ENCODE results near the gene MRPS5. TPM values are rescaled to one million over a fixed set of nuclear protein-coding genes. Genes with fewer than 3 reads are reported as not detected.

The MRPS5 gene
- polyA plus RNA-seq, 2 donors = 46.5 to 52.9 TPM

GRCh38 chr2:95050385-95051300 is 71.0 kb downstream of the MRPS5 start:
- 54 to 55% methylated on average over 7 of the region's 7 CpGs for WGBS, 2 donors

DNA sequence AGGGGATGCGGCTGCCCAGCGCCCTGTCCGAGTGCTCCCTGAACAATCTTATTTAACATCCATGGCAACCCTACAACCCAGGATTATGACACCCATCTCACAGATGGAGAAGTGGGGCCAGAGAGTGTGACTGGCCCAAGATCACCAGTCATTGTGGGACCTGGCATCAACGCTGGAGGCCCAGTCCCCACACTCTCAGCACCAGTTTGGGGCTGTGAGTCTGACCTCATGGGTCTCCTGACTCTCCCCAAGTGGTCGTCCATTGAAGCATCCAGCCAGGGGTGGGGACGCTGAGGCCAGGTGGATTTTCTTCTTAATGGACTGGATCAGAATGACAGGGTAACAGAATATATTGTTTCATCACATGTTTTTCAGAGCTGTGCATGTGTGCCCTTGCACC is 71.6 kb downstream of the MRPS5 start:
- Histone ChIP-seq H3K4me3 (ENCODE audit: low read depth in 1 of 2, low read length in 2 of 2) (no peak overlapping the region), H3K36me3 (ENCODE audit: control insufficient read depth in 2 of 2, insufficient read depth in 2 of 2, low read length in 1 of 2) (peaks cover 0 to 14% of the 10 kb centered on the region in 2 donors), H3K27ac (ENCODE audit: low read depth in 2 of 2, low read length in 1 of 2) (no peak overlapping the region), H3K9me3 (ENCODE audit: control insufficient read depth in 2 of 2, insufficient read depth in 1 of 2, low read depth in 1 of 2, low read length in 1 of 2) (peaks cover 0 to 2% of the 10 kb centered on the region in 2 donors), H3K4me1 (ENCODE audit: control insufficient read depth in 2 of 2, insufficient read depth in 2 of 2, low read length in 1 of 2) (peaks cover 6 to 22% of the 10 kb centered on the region in 2 donors), H3K27me3 (ENCODE audit: control insufficient read depth in 1 of 2, insufficient read depth in 2 of 2, low read length in 2 of 2) (no peaks in the 10 kb centered on the region)
- 90 to 91% methylated on average over 6 of the region's 6 CpGs for WGBS, 2 donors

More at GRCh38 chr2:95050385-95051300, 71.0 kb downstream of the MRPS5 start:
- Histone ChIP-seq H3K9me3 (ENCODE audit: control insufficient read depth in 2 of 2, insufficient read depth in 1 of 2, low read depth in 1 of 2, low read length in 1 of 2) (peaks cover 0 to 2% of the 10 kb centered on the region in 2 donors), H3K4me3 (ENCODE audit: low read depth in 1 of 2, low read length in 2 of 2) (no peak overlapping the region), H3K27ac (ENCODE audit: low read depth in 2 of 2, low read length in 1 of 2) (no peak overlapping the region), H3K36me3 (ENCODE audit: control insufficient read depth in 2 of 2, insufficient read depth in 2 of 2, low read length in 1 of 2) (peaks cover 0 to 10% of the 10 kb centered on the region in 2 donors), H3K27me3 (ENCODE audit: control insufficient read depth in 1 of 2, insufficient read depth in 2 of 2, low read length in 2 of 2) (no peaks in the 10 kb centered on the region), H3K4me1 (ENCODE audit: control insufficient read depth in 2 of 2, insufficient read depth in 2 of 2, low read length in 1 of 2) (peaks cover 6 to 23% of the 10 kb centered on the region in 2 donors)

- H3K27me3 ChIP-seq (ENCODE audit: control insufficient read depth in 1 of 2, insufficient read depth in 2 of 2, low read length in 2 of 2) = no peaks in the 10 kb centered on the region
- H3K9me3 ChIP-seq (ENCODE audit: control insufficient read depth in 2 of 2, insufficient read depth in 1 of 2, low read depth in 1 of 2, low read length in 1 of 2) = peaks cover 0 to 2% of the 10 kb centered on the region in 2 donors
- H3K4me3 ChIP-seq (ENCODE audit: low read depth in 1 of 2, low read length in 2 of 2) = no peak overlapping the region
- peaks cover 0 to 14% of the 10 kb centered on the region in 2 donors for H3K36me3 ChIP-seq (ENCODE audit: control insufficient read depth in 2 of 2, insufficient read depth in 2 of 2, low read length in 1 of 2)
- peaks cover 6 to 22% of the 10 kb centered on the region in 2 donors for H3K4me1 ChIP-seq (ENCODE audit: control insufficient read depth in 2 of 2, insufficient read depth in 2 of 2, low read length in 1 of 2)
- WGBS, 2 donors = 93 to 96% methylated on average over 10 of the region's 10 CpGs
- H3K27ac ChIP-seq (ENCODE audit: low read depth in 2 of 2, low read length in 1 of 2) = no peak overlapping the region
These were observed 72.0 kb downstream of the MRPS5 start for GRCh38 chr2:95049683-95049955.

- Histone ChIP-seq H3K27ac (ENCODE audit: low read depth in 2 of 2, low read length in 1 of 2) (peak overlapping the region; percentile 20 to 49), H3K9me3 (ENCODE audit: control insufficient read depth in 2 of 2, insufficient read depth in 1 of 2, low read depth in 1 of 2, low read length in 1 of 2) (no peaks in the 10 kb centered on the region), H3K27me3 (ENCODE audit: control insufficient read depth in 1 of 2, insufficient read depth in 2 of 2, low read length in 2 of 2) (no peaks in the 10 kb centered on the region), H3K36me3 (ENCODE audit: control insufficient read depth in 2 of 2, insufficient read depth in 2 of 2, low read length in 1 of 2) (peaks cover 0 to 14% of the 10 kb centered on the region in 2 donors), H3K4me1 (ENCODE audit: control insufficient read depth in 2 of 2, insufficient read depth in 2 of 2, low read length in 1 of 2) (peaks cover 6 to 22% of the 10 kb centered on the region in 2 donors), H3K4me3 (ENCODE audit: low read depth in 1 of 2, low read length in 2 of 2) (no peak overlapping the region)
- 72 to 73% methylated on average over 15 of the region's 15 CpGs for WGBS, 2 donors
These were observed 72.6 kb downstream of the MRPS5 start for GRCh38 chr2:95048825-95049682.

DNA sequence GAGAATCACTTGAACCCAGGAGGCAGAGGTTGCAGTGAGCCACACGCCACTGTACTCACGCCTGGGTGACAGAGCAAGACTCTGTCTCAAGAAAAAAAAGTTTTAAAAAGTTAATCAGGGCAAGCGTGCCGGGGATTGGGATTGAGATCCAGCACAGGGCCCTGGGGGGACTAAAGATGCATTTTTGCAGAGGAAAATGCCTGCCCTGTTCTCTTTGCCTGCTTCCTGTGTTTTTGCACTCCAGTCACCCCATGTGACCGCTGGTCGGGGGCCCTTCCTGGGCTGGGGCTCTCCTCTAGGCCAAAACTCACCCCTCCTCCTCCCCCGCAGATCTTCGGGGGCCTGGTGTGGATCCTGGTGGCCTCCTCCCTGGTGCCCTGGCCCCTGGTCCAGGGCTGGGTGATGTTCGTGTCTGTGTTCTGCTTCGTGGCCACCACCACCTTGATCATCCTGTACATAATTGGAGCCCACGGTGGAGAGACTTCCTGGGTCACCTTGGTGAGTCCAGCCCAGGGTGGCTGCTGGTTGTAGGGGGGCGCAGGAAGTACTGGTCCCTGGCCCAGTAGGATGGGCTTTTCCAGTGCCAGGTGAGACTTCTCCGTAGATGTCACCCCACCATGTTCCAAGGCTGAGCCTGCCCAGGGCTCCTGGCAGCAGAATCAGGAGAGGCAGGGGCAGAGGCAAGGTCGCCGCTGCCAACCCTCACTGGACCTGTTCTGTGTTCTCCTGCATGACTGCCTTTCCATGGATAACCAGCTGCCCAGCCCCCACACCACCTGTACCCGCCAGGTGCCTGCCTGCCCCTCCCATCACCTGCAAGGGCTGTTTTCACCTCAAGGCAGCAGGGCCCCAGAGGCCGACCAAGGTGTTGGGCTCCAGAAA is 73.7 kb downstream of the MRPS5 start:
- H3K36me3 ChIP-seq (ENCODE audit: control insufficient read depth in 2 of 2, insufficient read depth in 2 of 2, low read length in 1 of 2) = peaks cover 0 to 14% of the 10 kb centered on the region in 2 donors
- H3K4me1 ChIP-seq (ENCODE audit: control insufficient read depth in 2 of 2, insufficient read depth in 2 of 2, low read length in 1 of 2) = peaks cover 13 to 27% of the 10 kb centered on the region in 2 donors
- no peaks in the 10 kb centered on the region for H3K9me3 ChIP-seq (ENCODE audit: control insufficient read depth in 2 of 2, insufficient read depth in 1 of 2, low read depth in 1 of 2, low read length in 1 of 2)
- WGBS, 2 donors = 70 to 76% methylated on average over 17 of the region's 17 CpGs
- H3K4me3 ChIP-seq (ENCODE audit: low read depth in 1 of 2, low read length in 2 of 2) = no peak overlapping the region
- no peaks in the 10 kb centered on the region for H3K27me3 ChIP-seq (ENCODE audit: control insufficient read depth in 1 of 2, insufficient read depth in 2 of 2, low read length in 2 of 2)
- peak overlapping the region; percentile 8 to 49 for H3K27ac ChIP-seq (ENCODE audit: low read depth in 2 of 2, low read length in 1 of 2)

GRCh38 chr2:95046371-95047112 is 75.1 kb downstream of the MRPS5 start:
- Histone ChIP-seq H3K9me3 (ENCODE audit: control insufficient read depth in 2 of 2, insufficient read depth in 1 of 2, low read depth in 1 of 2, low read length in 1 of 2) (no peaks in the 10 kb centered on the region), H3K36me3 (ENCODE audit: control insufficient read depth in 2 of 2, insufficient read depth in 2 of 2, low read length in 1 of 2) (peaks cover 0 to 14% of the 10 kb centered on the region in 2 donors), H3K4me1 (ENCODE audit: control insufficient read depth in 2 of 2, insufficient read depth in 2 of 2, low read length in 1 of 2) (peaks cover 16 to 34% of the 10 kb centered on the region in 2 donors), H3K4me3 (ENCODE audit: low read depth in 1 of 2, low read length in 2 of 2) (no peak overlapping the region), H3K27ac (ENCODE audit: low read depth in 2 of 2, low read length in 1 of 2) (no peak overlapping the region), H3K27me3 (ENCODE audit: control insufficient read depth in 1 of 2, insufficient read depth in 2 of 2, low read length in 2 of 2) (no peaks in the 10 kb centered on the region)
- WGBS, 2 donors = 91 to 94% methylated on average over 13 of the region's 13 CpGs

GRCh38 chr2:95044601-95045000 is 77.0 kb downstream of the MRPS5 start:
- no peak overlapping the region for H3K27ac ChIP-seq (ENCODE audit: low read depth in 2 of 2, low read length in 1 of 2)
- H3K36me3 ChIP-seq (ENCODE audit: control insufficient read depth in 2 of 2, insufficient read depth in 2 of 2, low read length in 1 of 2) = peaks cover 0 to 12% of the 10 kb centered on the region in 2 donors

DNA sequence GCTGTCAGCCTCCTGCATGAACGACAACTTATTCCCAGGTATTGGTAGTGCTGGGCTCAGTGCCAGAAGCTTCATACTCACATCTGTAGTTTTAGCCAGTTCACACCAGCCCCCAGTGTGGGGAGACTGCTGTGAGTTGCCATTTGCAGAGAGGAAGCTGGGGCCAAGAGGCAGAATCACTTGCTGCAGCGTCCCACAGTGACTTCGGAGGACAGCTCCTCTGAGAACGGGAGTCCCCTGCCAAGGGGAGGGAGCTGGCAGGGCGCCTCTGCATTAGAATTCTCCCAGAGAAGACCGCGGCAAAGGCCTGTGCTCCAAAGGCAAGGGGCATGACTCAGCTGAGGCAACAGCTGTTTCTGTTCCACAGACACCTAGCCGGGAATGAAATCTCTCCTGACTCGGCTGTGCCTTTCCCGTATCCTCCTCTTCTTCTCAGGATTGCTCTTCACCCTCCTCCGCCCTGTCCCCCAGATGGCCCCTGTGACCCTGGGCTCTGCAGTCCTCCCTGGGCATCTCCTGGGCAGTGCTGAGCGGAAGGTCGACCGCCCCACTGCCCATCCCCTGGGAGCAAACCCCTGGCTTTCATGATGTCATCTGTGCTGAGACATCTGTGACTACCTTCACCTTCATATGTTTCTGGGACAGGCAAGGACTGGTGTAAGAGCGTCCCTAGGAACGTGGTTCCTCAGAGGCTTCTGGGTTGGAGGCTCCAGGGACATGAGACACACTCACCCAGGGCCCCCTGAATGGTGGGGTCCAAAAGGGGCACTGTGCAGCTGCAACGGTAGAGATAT is 78.1 kb downstream of the MRPS5 start:
- H3K4me3 ChIP-seq (ENCODE audit: low read depth in 1 of 2, low read length in 2 of 2) = no peak overlapping the region
- H3K27ac ChIP-seq (ENCODE audit: low read depth in 2 of 2, low read length in 1 of 2) = peak overlapping the region; percentile 83 to 94
- peaks cover 16 to 34% of the 10 kb centered on the region in 2 donors for H3K4me1 ChIP-seq (ENCODE audit: control insufficient read depth in 2 of 2, insufficient read depth in 2 of 2, low read length in 1 of 2)

More at GRCh38 chr2:95044601-95045000, 77.0 kb downstream of the MRPS5 start:
- 87% methylated on average over 5 of the region's 5 CpGs for WGBS, 2 donors
- Histone ChIP-seq H3K9me3 (ENCODE audit: control insufficient read depth in 2 of 2, insufficient read depth in 1 of 2, low read depth in 1 of 2, low read length in 1 of 2) (no peaks in the 10 kb centered on the region), H3K4me1 (ENCODE audit: control insufficient read depth in 2 of 2, insufficient read depth in 2 of 2, low read length in 1 of 2) (peaks cover 16 to 38% of the 10 kb centered on the region in 2 donors), H3K27me3 (ENCODE audit: control insufficient read depth in 1 of 2, insufficient read depth in 2 of 2, low read length in 2 of 2) (no peaks in the 10 kb centered on the region), H3K4me3 (ENCODE audit: low read depth in 1 of 2, low read length in 2 of 2) (no peak overlapping the region)

More for the DNA sequence above, 78.1 kb downstream of the MRPS5 start:
- Histone ChIP-seq H3K27me3 (ENCODE audit: control insufficient read depth in 1 of 2, insufficient read depth in 2 of 2, low read length in 2 of 2) (no peaks in the 10 kb centered on the region), H3K9me3 (ENCODE audit: control insufficient read depth in 2 of 2, insufficient read depth in 1 of 2, low read depth in 1 of 2, low read length in 1 of 2) (no peaks in the 10 kb centered on the region), H3K36me3 (ENCODE audit: control insufficient read depth in 2 of 2, insufficient read depth in 2 of 2, low read length in 1 of 2) (peaks cover 0 to 8% of the 10 kb centered on the region in 2 donors)
- 29% methylated on average over 17 of the region's 17 CpGs for WGBS, 2 donors
